SK-N-SH treated with all-trans-retinoic acid at 6 μM for 48 hours (cell line): ENCODE results near the gene NOL11.
A peak's percentile ranks its signal among the peaks of the same experiment; 100 is the strongest.

Experiments
- ATAC-seq: fragments of 200-7000 bp; cut with Tn5 transposase; 3 replicates; pipeline ENCODE4 v1.9.1; 2020; ENCODE audit warnings: mild to moderate bottlenecking, moderate library complexity
- BACH2 ChIP-seq: fragments of 250-450 bp; sonication (Bioruptor Pico); IDR thresholded peaks from 2 replicates; pipeline ENCODE4 v1.9.0; 2021; ENCODE audit warnings: mild to moderate bottlenecking, borderline replicate concordance
- CREB5 ChIP-seq: fragments of 250-450 bp; sonication (Bioruptor Pico); IDR thresholded peaks from 2 replicates; pipeline ENCODE4 v1.5.1; 2020; ENCODE audit warnings: low read depth, mild to moderate bottlenecking, moderate library complexity
- CSDC2 ChIP-seq: fragments of 250-450 bp; sonication (Bioruptor Pico); IDR thresholded peaks from 2 replicates; pipeline ENCODE4 v1.5.0; 2020; ENCODE audit warnings: mild to moderate bottlenecking, moderate library complexity
- CSRNP3 ChIP-seq: fragments of 250-450 bp; sonication (Bioruptor Pico); IDR thresholded peaks from 2 replicates; pipeline ENCODE4 v1.5.1; 2021; ENCODE audit warnings: mild to moderate bottlenecking, moderate library complexity
- ESRRG ChIP-seq: fragments of 250-450 bp; sonication (Bioruptor Pico); IDR thresholded peaks from 2 replicates; pipeline ENCODE4 v1.6.1; 2021; ENCODE audit warnings: mild to moderate bottlenecking
- GLIS3 ChIP-seq: fragments of 250-450 bp; sonication (Bioruptor Pico); IDR thresholded peaks from 2 replicates; pipeline ENCODE4 v1.5.0; 2020; ENCODE audit warnings: mild to moderate bottlenecking, moderate library complexity
- ISL1 ChIP-seq: fragments of 250-450 bp; sonication (Bioruptor Pico); IDR thresholded peaks from 2 replicates; pipeline ENCODE4 v2.1.2; 2022; ENCODE audit warnings: mild to moderate bottlenecking, moderate library complexity
- OSR1 ChIP-seq: fragments of 250-450 bp; sonication (Bioruptor Pico); IDR thresholded peaks from 2 replicates; pipeline ENCODE4 v1.8.0; 2022; ENCODE audit warnings: moderate library complexity, mild to moderate bottlenecking, inconsistent platforms
- PATZ1 ChIP-seq: fragments of 250-450 bp; sonication (Bioruptor Pico); IDR thresholded peaks from 2 replicates; pipeline ENCODE4 v1.8.0; 2020; ENCODE audit warnings: mild to moderate bottlenecking, moderate library complexity, borderline replicate concordance
- POU6F1 ChIP-seq: fragments of 250-450 bp; sonication (Bioruptor Pico); IDR thresholded peaks from 2 replicates; pipeline ENCODE4 v1.8.0; 2021; ENCODE audit warnings: low read depth, mild to moderate bottlenecking, moderate library complexity, borderline replicate concordance
- PPARA ChIP-seq: fragments of 250-450 bp; sonication (Bioruptor Pico); IDR thresholded peaks from 2 replicates; pipeline ENCODE4 v1.5.0; 2020; ENCODE audit warnings: mild to moderate bottlenecking, borderline replicate concordance
- RARB ChIP-seq: fragments of 250-450 bp; sonication (Bioruptor Pico); IDR thresholded peaks from 2 replicates; pipeline ENCODE4 v1.8.0; 2021; ENCODE audit warnings: mild to moderate bottlenecking, moderate library complexity
- SNAI2 ChIP-seq: fragments of 250-450 bp; sonication (Bioruptor Pico); IDR thresholded peaks from 2 replicates; pipeline ENCODE4 v1.5.0; 2020; ENCODE audit warnings: mild to moderate bottlenecking, moderate library complexity
- TCF4 ChIP-seq: fragments of 250-450 bp; sonication (Bioruptor Pico); IDR thresholded peaks from 2 replicates; pipeline ENCODE4 v1.8.0; 2021; ENCODE audit warnings: mild to moderate bottlenecking, moderate library complexity, borderline replicate concordance
- TOX ChIP-seq: fragments of 250-450 bp; sonication (Bioruptor Pico); IDR thresholded peaks from 2 replicates; pipeline ENCODE4 v1.8.0; 2021; ENCODE audit warnings: mild to moderate bottlenecking, moderate library complexity, borderline replicate concordance
- TSHZ2 ChIP-seq: fragments of 250-450 bp; sonication (Bioruptor Pico); IDR thresholded peaks from 2 replicates; pipeline ENCODE4 v1.5.0; 2020; ENCODE audit warnings: mild to moderate bottlenecking, moderate library complexity
- ZC3H10 ChIP-seq: fragments of 250-450 bp; sonication (Bioruptor Pico); IDR thresholded peaks from 2 replicates; pipeline ENCODE4 v1.5.1; 2021; ENCODE audit warnings: mild to moderate bottlenecking, moderate library complexity
- ZFP3 ChIP-seq: fragments of 250-450 bp; sonication (Bioruptor Pico); IDR thresholded peaks from 2 replicates; pipeline ENCODE4 v1.5.0; 2020; ENCODE audit warnings: mild to moderate bottlenecking, moderate library complexity
- ZFP30 ChIP-seq: fragments of 450-650 bp; formaldehyde crosslinking; IDR thresholded peaks from 2 replicates; pipeline ENCODE4 v1.5.0; 2022; ENCODE audit warnings: mild to moderate bottlenecking, moderate library complexity
- ZNF565 ChIP-seq: fragments of 450-650 bp; formaldehyde crosslinking; conservative IDR thresholded peaks from 2 replicates; pipeline ENCODE4 v1.5.0; 2020; ENCODE audit warnings: low read depth, mild to moderate bottlenecking, moderate library complexity
- ZNF70 ChIP-seq: fragments of 450-650 bp; formaldehyde crosslinking; IDR thresholded peaks from 2 replicates; pipeline ENCODE4 v1.5.0; 2020; ENCODE audit warnings: mild to moderate bottlenecking, moderate library complexity
- ZNF8 ChIP-seq: fragments of 450-650 bp; formaldehyde crosslinking; IDR thresholded peaks from 2 replicates; pipeline ENCODE4 v1.5.0; 2020; ENCODE audit warnings: mild to moderate bottlenecking, moderate library complexity

Gene NOL11

GRCh38 chr17:67759355-67760171 lies 41.8 kb downstream of the NOL11 start:
- ATAC-seq = peak; percentile 31; the same call in 2 of the 3 replicates
- TF ChIP-seq ISL1 (CRISPR knock-in tag) (no peak), ZNF565 (no peak), RARB (no peak), SNAI2 (CRISPR knock-in tag) (no peak), TOX (CRISPR knock-in tag) (no peak), ZFP30 (CRISPR knock-in tag) (no peak), PATZ1 (CRISPR knock-in tag) (no peak), ZFP3 (CRISPR knock-in tag) (no peak), ESRRG (CRISPR knock-in tag) (no peak), CSRNP3 (no peak), TSHZ2 (CRISPR knock-in tag) (no peak), TCF4 (no peak), ZNF8 (CRISPR knock-in tag) (no peak), CSDC2 (CRISPR knock-in tag) (no peak), CREB5 (CRISPR knock-in tag) (no peak), POU6F1 (CRISPR knock-in tag) (no peak), ZC3H10 (CRISPR knock-in tag) (no peak), PPARA (CRISPR knock-in tag) (no peak)

- no peak; the same call in 1 of the 3 replicates for ATAC-seq
- TF ChIP-seq SNAI2 (CRISPR knock-in tag) (no peak), OSR1 (CRISPR knock-in tag) (no peak), ZNF8 (CRISPR knock-in tag) (no peak), POU6F1 (CRISPR knock-in tag) (no peak), ESRRG (CRISPR knock-in tag) (no peak), RARB (no peak), PATZ1 (CRISPR knock-in tag) (no peak), ZNF565 (no peak), ZNF70 (CRISPR knock-in tag) (no peak), PPARA (CRISPR knock-in tag) (no peak), ISL1 (CRISPR knock-in tag) (no peak), GLIS3 (CRISPR knock-in tag) (no peak), BACH2 (CRISPR knock-in tag) (no peak), TOX (CRISPR knock-in tag) (no peak)
- TF ChIP-seq, all 23 proteins: peak for 0
Measured at GRCh38 chr17:67765623-67766022, 47.9 kb downstream of the NOL11 start.
